K562 (cell line): ENCODE measurements around the gene GPD2.

Experiments
- TAF1 ChIP-seq: IDR thresholded peaks from 2 replicates; pipeline ENCODE4 v1.6.1; 2011; ENCODE audit warnings: mild to moderate bottlenecking, low read length, moderate library complexity; ENCODE audit not compliant: insufficient read depth, control insufficient read depth, severe bottlenecking; ENCODE audit errors: extremely low read depth
- ZBTB9 ChIP-seq: fragments of 450-650 bp; formaldehyde crosslinking; IDR thresholded peaks from 2 replicates; pipeline ENCODE4 v1.4.0; 2020; ENCODE audit warnings: mild to moderate bottlenecking, moderate library complexity
- TF ChIP-seq, protein P1 (sequence below), 2 experiments: fragments of 450-650 bp; formaldehyde crosslinking in 1 of 2; IDR thresholded peaks; 2 replicates each; pipeline versions ENCODE4 v1.4.0 to v1.6.1; 2014 to 2020; ENCODE audit warnings: mild to moderate bottlenecking in 2 of 2, borderline replicate concordance in 1 of 2, low read depth in 1 of 2

- TF ChIP-seq ZBTB9 (no peak), TAF1 (no peak)
- TF ChIP-seq, protein P1, sequence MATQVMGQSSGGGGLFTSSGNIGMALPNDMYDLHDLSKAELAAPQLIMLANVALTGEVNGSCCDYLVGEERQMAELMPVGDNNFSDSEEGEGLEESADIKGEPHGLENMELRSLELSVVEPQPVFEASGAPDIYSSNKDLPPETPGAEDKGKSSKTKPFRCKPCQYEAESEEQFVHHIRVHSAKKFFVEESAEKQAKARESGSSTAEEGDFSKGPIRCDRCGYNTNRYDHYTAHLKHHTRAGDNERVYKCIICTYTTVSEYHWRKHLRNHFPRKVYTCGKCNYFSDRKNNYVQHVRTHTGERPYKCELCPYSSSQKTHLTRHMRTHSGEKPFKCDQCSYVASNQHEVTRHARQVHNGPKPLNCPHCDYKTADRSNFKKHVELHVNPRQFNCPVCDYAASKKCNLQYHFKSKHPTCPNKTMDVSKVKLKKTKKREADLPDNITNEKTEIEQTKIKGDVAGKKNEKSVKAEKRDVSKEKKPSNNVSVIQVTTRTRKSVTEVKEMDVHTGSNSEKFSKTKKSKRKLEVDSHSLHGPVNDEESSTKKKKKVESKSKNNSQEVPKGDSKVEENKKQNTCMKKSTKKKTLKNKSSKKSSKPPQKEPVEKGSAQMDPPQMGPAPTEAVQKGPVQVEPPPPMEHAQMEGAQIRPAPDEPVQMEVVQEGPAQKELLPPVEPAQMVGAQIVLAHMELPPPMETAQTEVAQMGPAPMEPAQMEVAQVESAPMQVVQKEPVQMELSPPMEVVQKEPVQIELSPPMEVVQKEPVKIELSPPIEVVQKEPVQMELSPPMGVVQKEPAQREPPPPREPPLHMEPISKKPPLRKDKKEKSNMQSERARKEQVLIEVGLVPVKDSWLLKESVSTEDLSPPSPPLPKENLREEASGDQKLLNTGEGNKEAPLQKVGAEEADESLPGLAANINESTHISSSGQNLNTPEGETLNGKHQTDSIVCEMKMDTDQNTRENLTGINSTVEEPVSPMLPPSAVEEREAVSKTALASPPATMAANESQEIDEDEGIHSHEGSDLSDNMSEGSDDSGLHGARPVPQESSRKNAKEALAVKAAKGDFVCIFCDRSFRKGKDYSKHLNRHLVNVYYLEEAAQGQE (IDR thresholded peaks at IDR 0.05; ENCODE audit: borderline replicate concordance), result no peak
- TF ChIP-seq, protein P1 (CRISPR knock-in tag; IDR thresholded peaks at IDR 0.05; ENCODE audit: low read depth), result no peak
These were observed 144.3 kb downstream of the GPD2 start for GRCh38 chr2:156580501-156580900.
